Right lobe of liver (tissue), 6 donors: Measurements from ENCODE around the gene TECPR1. TPM values are rescaled to one million over a fixed set of nuclear protein-coding genes. Genes with fewer than 3 reads are reported as not detected.

Experiments used
- ATAC-seq, 4 donors: fragments of 200-7000 bp; cut with Tn5 transposase; one replicate each; pipeline ENCODE4 v1.9.1; 2020; ENCODE audit warnings: mild to moderate bottlenecking in 4 of 4, moderate library complexity in 4 of 4
- DNase-seq, 3 donors: peaks; one replicate each; pipeline ENCODE4 v3.0.0-alpha.2; 2020
- H3K27ac ChIP-seq, 3 donors: fragments of 200-600 bp; one replicate each; pipeline ENCODE4 v1.8.0; 2022
- H3K27me3 ChIP-seq, 2 donors: fragments of 200-600 bp; one replicate each; pipeline ENCODE4 v1.8.0; 2022
- H3K36me3 ChIP-seq, 4 donors: fragments of 200-600 bp; sonication (generic) in 1 of 4; one replicate each; pipeline versions ENCODE4 v1.5.1 to v1.8.0; 2017 to 2022; ENCODE audit warnings: control low read depth in 1 of 4
- H3K4me1 ChIP-seq, 4 donors: fragments of 200-600 bp; sonication (generic) in 1 of 4; one replicate each; pipeline versions ENCODE4 v1.5.1 to v1.8.0; 2017 to 2022; ENCODE audit warnings: control low read depth in 1 of 4
- H3K4me3 ChIP-seq, 3 donors: fragments of 200-600 bp; one replicate each; pipeline ENCODE4 v1.8.0; 2022
- H3K9me3 ChIP-seq, 4 donors: fragments of 200-600 bp; sonication (generic) in 1 of 4; one replicate each; pipeline versions ENCODE4 v1.5.1 to v1.8.0; 2017 to 2022; ENCODE audit warnings: control low read depth in 1 of 4
- POLR2A ChIP-seq: fragments of 450-650 bp; IDR thresholded peaks from one replicate; pipeline ENCODE4 v1.6.1; 2017; ENCODE audit warnings: antibody characterized with exemption, mild to moderate bottlenecking
- WGBS: methylation state at CpG from one replicate; pipeline ENCODE4 v1.1.6; 2018; ENCODE audit warnings: low coverage, low lambda C conversion rate; ENCODE audit not compliant: insufficient coverage; ENCODE audit errors: missing lambda C conversion rate; 5-methylcytosine and 5-hydroxymethylcytosine counted together
- intact Hi-C, 2 donors: fragments of 100-400 bp; cut with DNase I; formaldehyde crosslinking; loops; one replicate each; pipeline versions ENCODE4 v1.11.2 to v1.14.1; 2022
- total RNA-seq, 6 experiments: library from RNA; depleted of rRNA in 2 of 6; stranded (reverse); fragments of >200 nt in 2 of 6; fragmentation: NEBNext Ultra II Directional in 3 of 6; extraction: Animal tissue kit (Norgen Biotek cat#: 25700) in 3 of 6; gene quantifications; one replicate each; pipeline versions ENCODE4 v1.1.0 to v1.2.4, GENCODE V29; 2016 to 2023
- TF ChIP-seq, protein P1 (sequence below), 4 donors: fragments of 200-600 bp in 3 of 4; fragments of 450-650 bp in 1 of 4; IDR thresholded peaks; one replicate each; pipeline versions ENCODE4 v1.5.1 to v1.8.0; 2016 to 2022; ENCODE audit warnings: antibody characterized with exemption in 4 of 4, mild to moderate bottlenecking in 2 of 4
- donor health status: DM: no; HTN: yes; CAD: no.
- donor health status: DM: no; HTN: no; CAD: no.
- donor health status: DM: no; HTN: no; CAD: no.
- donor health status: DM: no; HTN: yes; CAD: no.
- donor health status: DM: no; HTN: yes; CAD: no.

TECPR1 gene
- total RNA-seq, 6 experiments from 2014 or later, result 9.4 to 14.9 (median 12.4) TPM

DNA sequence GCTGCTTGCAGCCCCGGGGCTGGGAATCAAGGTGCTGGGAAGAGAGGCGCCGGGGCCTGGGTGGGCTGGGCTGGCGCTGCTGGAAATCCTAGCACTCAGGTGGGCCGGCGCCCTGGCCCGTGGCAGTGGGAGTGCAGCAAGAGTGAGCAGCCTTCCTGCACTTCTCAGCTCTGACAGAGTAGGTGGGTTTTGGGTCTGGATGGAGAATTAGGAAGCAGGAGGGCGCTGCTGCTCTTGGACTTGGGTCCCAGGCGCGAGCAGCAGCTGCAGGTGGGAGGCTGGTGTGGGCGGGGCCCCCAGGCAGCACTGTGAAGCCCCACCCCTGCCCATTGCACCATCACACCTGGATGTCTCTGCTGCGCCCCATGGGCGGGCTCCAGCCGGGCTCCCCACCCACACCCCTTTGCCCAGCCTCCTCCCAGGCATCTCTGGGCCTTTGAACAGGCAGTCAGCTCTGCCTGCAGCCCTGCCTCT is 35.5 kb upstream of the TECPR1 start:
- intact Hi-C loops, result no loop called here
- WGBS, result no CpG with 5 or more reads among the region's 14 CpGs
- no peak overlapping the region for H3K4me3 ChIP-seq
- peaks cover 0 to 22% (median 13%) of the 10 kb centered on the region in 4 donors for H3K36me3 ChIP-seq
- H3K4me1 ChIP-seq, result peaks cover 0 to 54% (median 18%) of the 10 kb centered on the region in 4 donors
- H3K27me3 ChIP-seq, result no peaks in the 10 kb centered on the region
- TF ChIP-seq, protein P1, sequence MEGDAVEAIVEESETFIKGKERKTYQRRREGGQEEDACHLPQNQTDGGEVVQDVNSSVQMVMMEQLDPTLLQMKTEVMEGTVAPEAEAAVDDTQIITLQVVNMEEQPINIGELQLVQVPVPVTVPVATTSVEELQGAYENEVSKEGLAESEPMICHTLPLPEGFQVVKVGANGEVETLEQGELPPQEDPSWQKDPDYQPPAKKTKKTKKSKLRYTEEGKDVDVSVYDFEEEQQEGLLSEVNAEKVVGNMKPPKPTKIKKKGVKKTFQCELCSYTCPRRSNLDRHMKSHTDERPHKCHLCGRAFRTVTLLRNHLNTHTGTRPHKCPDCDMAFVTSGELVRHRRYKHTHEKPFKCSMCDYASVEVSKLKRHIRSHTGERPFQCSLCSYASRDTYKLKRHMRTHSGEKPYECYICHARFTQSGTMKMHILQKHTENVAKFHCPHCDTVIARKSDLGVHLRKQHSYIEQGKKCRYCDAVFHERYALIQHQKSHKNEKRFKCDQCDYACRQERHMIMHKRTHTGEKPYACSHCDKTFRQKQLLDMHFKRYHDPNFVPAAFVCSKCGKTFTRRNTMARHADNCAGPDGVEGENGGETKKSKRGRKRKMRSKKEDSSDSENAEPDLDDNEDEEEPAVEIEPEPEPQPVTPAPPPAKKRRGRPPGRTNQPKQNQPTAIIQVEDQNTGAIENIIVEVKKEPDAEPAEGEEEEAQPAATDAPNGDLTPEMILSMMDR (IDR thresholded peaks at IDR 0.05), result no peak
- TF ChIP-seq POLR2A, result no peak
- no peaks in the 10 kb centered on the region for H3K9me3 ChIP-seq
- H3K27ac ChIP-seq, result peak overlapping the region in 1 of 3 donors; percentile 98
- peak; percentile 8 to 17 (median 10) for ATAC-seq
- DNase-seq, result peak; percentile 57 to 73 (median 58)

DNA sequence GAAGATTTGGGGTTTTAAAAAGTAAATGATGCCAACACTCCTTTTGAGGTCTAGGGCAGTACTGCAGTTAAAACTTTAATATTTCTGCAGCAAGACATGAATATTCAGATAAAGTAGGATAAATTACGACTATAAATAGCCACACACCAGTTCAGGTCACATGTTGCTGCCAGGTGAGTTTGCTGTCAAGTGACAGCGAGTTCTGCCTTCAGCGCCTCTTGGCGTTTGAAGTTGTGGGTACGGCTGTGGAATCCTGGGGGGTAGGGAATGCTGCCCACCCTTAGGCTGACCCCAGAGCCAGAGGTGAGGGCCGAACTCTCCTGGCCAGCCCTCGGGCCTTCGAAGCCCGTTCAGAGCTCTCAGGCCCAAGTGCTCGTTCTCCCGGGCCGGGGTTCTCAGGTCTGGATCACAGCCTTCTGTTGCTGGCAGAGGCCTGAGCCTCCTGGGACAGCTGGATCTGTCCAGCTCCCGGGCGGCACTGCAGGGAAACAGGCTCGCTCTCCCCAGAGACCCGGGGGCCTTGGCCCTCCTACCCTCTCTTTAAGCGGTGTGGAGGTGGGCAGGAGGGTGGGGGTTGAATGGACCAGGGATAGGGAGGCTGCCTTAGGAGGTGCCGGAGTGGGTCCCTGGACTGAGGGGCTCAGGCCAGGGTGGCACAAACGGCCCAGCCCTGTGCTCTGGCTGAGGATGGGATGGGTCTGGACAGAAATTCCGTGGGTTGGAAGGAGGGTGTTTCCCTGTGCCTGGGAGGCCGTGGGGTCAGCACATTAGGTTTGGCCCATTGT is 34.9 kb upstream of the TECPR1 start:
- no peak for DNase-seq
- 45% methylated on average over 4 of the region's 21 CpGs for WGBS
- ATAC-seq, result no peak
- H3K4me3 ChIP-seq, result no peak overlapping the region
- intact Hi-C loops, result no loop called here
- no peak for TF ChIP-seq POLR2A
- TF ChIP-seq, protein P1 (IDR thresholded peaks at IDR 0.05), result no peak
- H3K27me3 ChIP-seq, result no peaks in the 10 kb centered on the region
- no peaks in the 10 kb centered on the region for H3K9me3 ChIP-seq
- H3K27ac ChIP-seq, result peak overlapping the region; percentile 48 to 98 (median 95)
- H3K36me3 ChIP-seq, result peaks cover 0 to 16% (median 7%) of the 10 kb centered on the region in 4 donors
- peaks cover 0 to 54% (median 18%) of the 10 kb centered on the region in 4 donors for H3K4me1 ChIP-seq

DNA sequence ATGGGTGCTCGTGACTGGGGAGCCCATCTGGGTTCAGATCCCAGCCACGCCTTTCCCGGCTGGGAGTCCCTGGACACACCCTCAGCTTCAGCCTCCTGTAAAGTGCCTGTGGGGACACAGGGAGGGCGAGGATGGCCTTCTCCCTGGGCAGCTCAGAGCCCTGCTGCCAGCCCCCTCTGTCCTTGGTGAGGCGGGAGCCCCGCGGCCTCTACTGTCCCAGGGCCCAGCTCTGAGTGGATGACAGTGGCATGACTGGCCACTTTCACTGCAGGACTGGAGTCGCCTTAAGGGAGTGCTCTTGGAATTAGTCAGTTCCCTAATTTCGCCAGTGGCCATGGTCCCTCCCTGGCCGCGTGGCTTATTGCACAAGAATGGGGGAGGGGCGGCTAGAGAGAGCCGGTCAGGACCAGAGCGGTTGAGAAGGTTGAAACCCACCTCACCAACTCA is 34.1 kb upstream of the TECPR1 start:
- DNase-seq (peak; percentile 76 to 83 (median 77)), ATAC-seq (peak; percentile 12 to 36 (median 18))
- H3K27ac ChIP-seq, result peak overlapping the region; percentile 95 to 98 (median 98)
- H3K4me3 ChIP-seq, result peak overlapping the region in 2 of 3 donors; percentile 82 to 90
- H3K27me3 ChIP-seq, result no peaks in the 10 kb centered on the region
- H3K4me1 ChIP-seq, result peaks cover 0 to 54% (median 18%) of the 10 kb centered on the region in 4 donors
- peak; percentile 58 for TF ChIP-seq POLR2A
- TF ChIP-seq, protein P1 (IDR thresholded peaks at IDR 0.05), result no peak
- H3K9me3 ChIP-seq, result no peaks in the 10 kb centered on the region
- 33% methylated on average over 3 of the region's 14 CpGs for WGBS
- intact Hi-C loops, result no loop called here
- peaks cover 0 to 10% (median under 1%) of the 10 kb centered on the region in 4 donors for H3K36me3 ChIP-seq

DNA sequence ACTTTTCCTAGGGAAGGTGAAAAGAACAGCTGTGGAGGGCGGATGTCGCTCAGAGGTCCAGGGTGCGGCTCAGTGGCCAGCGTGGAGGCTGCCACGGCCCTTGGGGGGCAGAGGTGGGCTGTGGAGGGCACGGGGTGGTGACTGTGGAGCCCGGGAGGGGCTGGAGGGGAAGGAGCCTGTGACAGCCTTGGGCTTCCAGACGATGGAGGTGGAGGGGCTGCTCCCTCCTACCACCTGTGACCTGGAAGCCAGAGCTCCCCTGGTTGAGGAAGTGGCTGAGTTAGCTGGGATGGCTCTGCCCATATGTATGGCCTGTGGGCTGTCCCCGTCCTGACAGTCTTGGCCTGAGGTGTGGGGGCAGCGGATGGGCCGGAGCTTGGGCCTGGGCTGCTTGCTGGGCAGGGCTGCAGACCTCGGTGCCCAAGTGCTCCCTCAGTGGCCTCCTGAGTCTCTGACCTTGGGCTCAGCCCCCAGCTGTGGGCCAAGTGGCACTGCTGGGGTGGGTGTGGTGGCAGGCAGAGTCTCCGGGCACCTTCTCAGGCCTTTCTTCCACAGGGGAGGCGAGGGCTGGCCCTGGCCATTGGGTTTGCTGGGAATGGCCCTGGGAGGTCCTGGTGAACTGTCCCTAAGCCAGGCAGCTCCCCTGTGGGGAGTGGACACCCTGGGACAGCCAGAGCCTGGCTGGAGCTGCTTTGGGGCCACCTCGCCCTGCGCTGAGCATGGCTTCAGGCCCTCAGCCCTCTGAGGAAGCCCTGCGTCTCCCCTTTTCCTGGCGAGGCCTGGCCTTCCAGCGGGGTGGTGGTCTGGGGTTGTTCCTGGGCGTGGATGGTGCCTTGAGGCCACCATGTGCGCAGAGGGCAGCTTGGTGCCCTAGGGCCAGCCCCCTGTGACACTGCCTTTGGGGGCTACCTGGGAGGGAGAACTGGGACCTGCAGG is 33.4 kb upstream of the TECPR1 start:
- 55% methylated on average over 11 of the region's 21 CpGs for WGBS
- Histone ChIP-seq H3K9me3 (no peaks in the 10 kb centered on the region), H3K27ac (peak overlapping the region; percentile 95 to 98 (median 98)), H3K27me3 (no peaks in the 10 kb centered on the region), H3K36me3 (peaks cover 0 to 5% (median 0%) of the 10 kb centered on the region in 4 donors), H3K4me3 (peak overlapping the region; percentile 63 to 90 (median 82)), H3K4me1 (peaks cover 0 to 54% (median 18%) of the 10 kb centered on the region in 4 donors)
- no peak for ATAC-seq
- no peak for DNase-seq
- TF ChIP-seq POLR2A, result no peak
- TF ChIP-seq, protein P1 (IDR thresholded peaks at IDR 0.05), result no peak
- intact Hi-C loops, result no loop called here
